ENCODE data around the gene RAB6A.

Gene RAB6A

GRCh38 chr11:73729594-73730206, 31.2 kb downstream of the RAB6A start:
- Histone ChIP-seq H3K9me3 (ENCODE audit: control extremely low read depth in 1 of 5, control insufficient read depth in 4 of 5, insufficient read depth in 2 of 5, low read depth in 1 of 5, low read length in 4 of 5) (no peaks in the 10 kb centered on the region), H3K36me3 (ENCODE audit: control insufficient read depth in 4 of 4, insufficient read depth in 4 of 4, low read length in 3 of 4) (peaks cover 0 to 7% (median 2%) of the 10 kb centered on the region in 4 experiments), H3K4me1 (ENCODE audit: control extremely low read depth in 1 of 4, control insufficient read depth in 4 of 4, insufficient read depth in 4 of 4, low read length in 3 of 4) (no peaks in the 10 kb centered on the region), H3K4me3 (ENCODE audit: control insufficient read depth in 1 of 7, extremely low read depth in 1 of 7, insufficient read depth in 4 of 7, low read depth in 2 of 7, low read length in 6 of 7) (no peak overlapping the region), H3K27me3 (replicated peaks in 2 of 5; ENCODE audit: control insufficient read depth in 4 of 5, insufficient read depth in 5 of 5, low read length in 4 of 5) (no peaks in the 10 kb centered on the region), H3K27ac (ENCODE audit: insufficient read depth in 1 of 2, low read depth in 1 of 2, low read length in 2 of 2, poor library complexity in 1 of 2, severe bottlenecking in 2 of 2) (no peak overlapping the region)
- peak; percentile 21 to 39 (median 31) for DNase-seq
- WGBS (ENCODE audit: insufficient coverage): 95% methylated on average over 2 of the region's 3 CpGs
- CTCF ChIA-PET: interaction anchor here (0.6 to 1.6 kb wide), 3 partner anchors 11 to 31 kb away, joined by 3 to 7 read pairs (median 3); partner anchors contain the start of gene RAB6A
- POLR2A ChIA-PET: no interaction called here

DNA sequence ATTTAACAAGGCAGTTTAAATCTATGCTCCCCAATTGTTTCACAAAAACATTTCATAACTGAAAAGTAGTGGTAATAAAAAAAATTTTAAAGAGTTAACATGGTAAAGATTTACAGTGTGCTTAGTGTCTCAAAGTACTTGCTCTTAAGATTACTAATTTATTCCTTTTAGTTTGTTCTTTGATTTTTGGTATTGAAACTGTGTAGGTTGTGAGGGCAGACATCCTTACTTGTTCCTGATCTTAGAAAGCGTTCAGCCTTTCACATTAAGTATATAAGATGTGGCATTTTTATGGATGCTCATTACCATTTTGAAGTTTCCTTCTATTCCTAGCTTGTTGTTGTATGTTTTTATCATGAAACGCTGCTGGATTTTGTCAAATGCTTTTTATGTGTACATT, 32.9 kb downstream of the RAB6A start:
- H3K27me3 ChIP-seq (replicated peaks in 2 of 5; ENCODE audit: control insufficient read depth in 4 of 5, insufficient read depth in 5 of 5, low read length in 4 of 5): no peaks in the 10 kb centered on the region
- H3K9me3 ChIP-seq (ENCODE audit: control extremely low read depth in 1 of 5, control insufficient read depth in 4 of 5, insufficient read depth in 2 of 5, low read depth in 1 of 5, low read length in 4 of 5): peaks cover 0 to 2% (median 0%) of the 10 kb centered on the region in 5 experiments
- no peak overlapping the region for H3K4me3 ChIP-seq (ENCODE audit: control insufficient read depth in 1 of 7, extremely low read depth in 1 of 7, insufficient read depth in 4 of 7, low read depth in 2 of 7, low read length in 6 of 7)
- H3K36me3 ChIP-seq (ENCODE audit: control insufficient read depth in 4 of 4, insufficient read depth in 4 of 4, low read length in 3 of 4): peaks cover 0 to 6% (median 2%) of the 10 kb centered on the region in 4 experiments
- H3K4me1 ChIP-seq (ENCODE audit: control extremely low read depth in 1 of 4, control insufficient read depth in 4 of 4, insufficient read depth in 4 of 4, low read length in 3 of 4): no peaks in the 10 kb centered on the region
- CTCF ChIA-PET: no interaction called here
- POLR2A ChIA-PET: no interaction called here
- no peak for DNase-seq
- H3K27ac ChIP-seq (ENCODE audit: insufficient read depth in 1 of 2, low read depth in 1 of 2, low read length in 2 of 2, poor library complexity in 1 of 2, severe bottlenecking in 2 of 2): no peak overlapping the region
- WGBS (ENCODE audit: insufficient coverage): 83% methylated on average over 1 of the region's 2 CpGs

DNA sequence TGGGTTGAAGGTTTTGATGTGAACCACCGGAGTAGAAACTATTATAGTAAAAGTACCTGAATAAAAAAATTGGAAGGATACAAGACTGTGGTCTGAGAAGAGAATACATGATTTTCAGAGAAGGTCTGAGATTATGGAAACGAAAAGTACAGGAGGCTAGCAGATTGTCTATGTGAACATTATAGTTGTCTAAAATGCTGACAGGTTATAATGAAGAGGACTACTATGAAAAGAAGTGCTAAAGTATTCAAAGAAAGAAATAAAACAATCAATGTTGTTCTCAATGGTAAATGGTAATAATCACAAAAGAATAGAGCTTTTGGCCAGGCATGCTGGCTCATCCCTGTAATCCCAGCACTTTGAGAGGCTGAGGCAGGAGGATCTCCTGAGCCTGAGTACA, 34.0 kb downstream of the RAB6A start:
- H3K27ac ChIP-seq (ENCODE audit: insufficient read depth in 1 of 2, low read depth in 1 of 2, low read length in 2 of 2, poor library complexity in 1 of 2, severe bottlenecking in 2 of 2): no peak overlapping the region
- no peak overlapping the region for H3K4me3 ChIP-seq (ENCODE audit: control insufficient read depth in 1 of 7, extremely low read depth in 1 of 7, insufficient read depth in 4 of 7, low read depth in 2 of 7, low read length in 6 of 7)
- 100% methylated on average over 2 of the region's 2 CpGs for WGBS (ENCODE audit: insufficient coverage)
- H3K9me3 ChIP-seq (ENCODE audit: control extremely low read depth in 1 of 5, control insufficient read depth in 4 of 5, insufficient read depth in 2 of 5, low read depth in 1 of 5, low read length in 4 of 5): peaks cover 0 to 2% (median 0%) of the 10 kb centered on the region in 5 experiments
- no peaks in the 10 kb centered on the region for H3K27me3 ChIP-seq (replicated peaks in 2 of 5; ENCODE audit: control insufficient read depth in 4 of 5, insufficient read depth in 5 of 5, low read length in 4 of 5)
- no peaks in the 10 kb centered on the region for H3K4me1 ChIP-seq (ENCODE audit: control extremely low read depth in 1 of 4, control insufficient read depth in 4 of 4, insufficient read depth in 4 of 4, low read length in 3 of 4)
- no peak for DNase-seq
- POLR2A ChIA-PET: no interaction called here
- H3K36me3 ChIP-seq (ENCODE audit: control insufficient read depth in 4 of 4, insufficient read depth in 4 of 4, low read length in 3 of 4): peaks cover 0 to 6% (median 4%) of the 10 kb centered on the region in 4 experiments
- CTCF ChIA-PET: no interaction called here

DNA sequence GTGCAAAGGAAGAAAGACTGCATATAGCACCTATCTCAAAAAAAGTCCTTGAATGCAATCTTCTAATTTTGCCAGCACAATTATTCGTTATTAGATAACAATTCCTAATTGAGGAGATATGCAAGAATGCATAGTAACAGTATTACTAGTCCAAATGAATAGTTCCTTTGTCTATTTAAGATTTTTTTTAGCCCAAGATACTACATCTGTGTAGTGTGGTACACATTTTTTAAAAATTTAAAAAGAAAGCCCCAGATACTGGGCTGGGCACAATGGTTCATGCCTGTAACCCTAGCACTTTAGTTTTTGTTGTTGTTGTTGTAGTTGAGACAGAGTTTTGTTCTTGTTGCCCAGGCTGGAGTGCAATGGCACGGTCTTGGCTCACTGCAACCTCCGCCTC, 43.7 kb downstream of the RAB6A start:
- DNase-seq: no peak

GRCh38 chr11:73716153-73717056, 44.5 kb downstream of the RAB6A start:
- H3K27ac ChIP-seq (ENCODE audit: insufficient read depth in 1 of 2, low read depth in 1 of 2, low read length in 2 of 2, poor library complexity in 1 of 2, severe bottlenecking in 2 of 2): peak overlapping the region in 1 of 2 experiments; percentile 68
- H3K9me3 ChIP-seq (ENCODE audit: control extremely low read depth in 1 of 5, control insufficient read depth in 4 of 5, insufficient read depth in 2 of 5, low read depth in 1 of 5, low read length in 4 of 5): no peaks in the 10 kb centered on the region
- peak; percentile 46 to 84 (median 67) for DNase-seq
- no peaks in the 10 kb centered on the region for H3K27me3 ChIP-seq (replicated peaks in 2 of 5; ENCODE audit: control insufficient read depth in 4 of 5, insufficient read depth in 5 of 5, low read length in 4 of 5)
- no CpG with 5 or more reads among the region's 1 CpG for WGBS (ENCODE audit: insufficient coverage)
- H3K4me3 ChIP-seq (ENCODE audit: control insufficient read depth in 1 of 7, extremely low read depth in 1 of 7, insufficient read depth in 4 of 7, low read depth in 2 of 7, low read length in 6 of 7): peak overlapping the region in 1 of 7 experiments; percentile 20
- POLR2A ChIA-PET: no interaction called here
- H3K4me1 ChIP-seq (ENCODE audit: control extremely low read depth in 1 of 4, control insufficient read depth in 4 of 4, insufficient read depth in 4 of 4, low read length in 3 of 4): peaks cover 0 to 10% (median 4%) of the 10 kb centered on the region in 4 experiments
- peaks cover 5 to 10% (median 9%) of the 10 kb centered on the region in 4 experiments for H3K36me3 ChIP-seq (ENCODE audit: control insufficient read depth in 4 of 4, insufficient read depth in 4 of 4, low read length in 3 of 4)
- CTCF ChIA-PET: no interaction called here

More for the DNA sequence above, 43.7 kb downstream of the RAB6A start:
- Histone ChIP-seq H3K27ac (ENCODE audit: insufficient read depth in 1 of 2, low read depth in 1 of 2, low read length in 2 of 2, poor library complexity in 1 of 2, severe bottlenecking in 2 of 2) (no peak overlapping the region), H3K36me3 (ENCODE audit: control insufficient read depth in 4 of 4, insufficient read depth in 4 of 4, low read length in 3 of 4) (peaks cover 5 to 10% (median 7%) of the 10 kb centered on the region in 4 experiments), H3K4me1 (ENCODE audit: control extremely low read depth in 1 of 4, control insufficient read depth in 4 of 4, insufficient read depth in 4 of 4, low read length in 3 of 4) (peaks cover 0 to 10% (median 4%) of the 10 kb centered on the region in 4 experiments), H3K4me3 (ENCODE audit: control insufficient read depth in 1 of 7, extremely low read depth in 1 of 7, insufficient read depth in 4 of 7, low read depth in 2 of 7, low read length in 6 of 7) (no peak overlapping the region), H3K9me3 (ENCODE audit: control extremely low read depth in 1 of 5, control insufficient read depth in 4 of 5, insufficient read depth in 2 of 5, low read depth in 1 of 5, low read length in 4 of 5) (no peaks in the 10 kb centered on the region), H3K27me3 (replicated peaks in 2 of 5; ENCODE audit: control insufficient read depth in 4 of 5, insufficient read depth in 5 of 5, low read length in 4 of 5) (no peaks in the 10 kb centered on the region)
- ChIA-PET POLR2A (no interaction called here), CTCF (no interaction called here)
- WGBS (ENCODE audit: insufficient coverage): 100% methylated on average over 1 of the region's 3 CpGs

- no CpG with 5 or more reads among the region's 2 CpGs for WGBS (ENCODE audit: insufficient coverage)
- H3K9me3 ChIP-seq (ENCODE audit: control extremely low read depth in 1 of 5, control insufficient read depth in 4 of 5, insufficient read depth in 2 of 5, low read depth in 1 of 5, low read length in 4 of 5): no peaks in the 10 kb centered on the region
- CTCF ChIA-PET: no interaction called here
- H3K27me3 ChIP-seq (replicated peaks in 2 of 5; ENCODE audit: control insufficient read depth in 4 of 5, insufficient read depth in 5 of 5, low read length in 4 of 5): no peaks in the 10 kb centered on the region
- no peak overlapping the region for H3K4me3 ChIP-seq (ENCODE audit: control insufficient read depth in 1 of 7, extremely low read depth in 1 of 7, insufficient read depth in 4 of 7, low read depth in 2 of 7, low read length in 6 of 7)
- POLR2A ChIA-PET: no interaction called here
- H3K4me1 ChIP-seq (ENCODE audit: control extremely low read depth in 1 of 4, control insufficient read depth in 4 of 4, insufficient read depth in 4 of 4, low read length in 3 of 4): peaks cover 0 to 10% (median 4%) of the 10 kb centered on the region in 4 experiments
- H3K36me3 ChIP-seq (ENCODE audit: control insufficient read depth in 4 of 4, insufficient read depth in 4 of 4, low read length in 3 of 4): peaks cover 5 to 15% (median 12%) of the 10 kb centered on the region in 4 experiments
- no peak overlapping the region for H3K27ac ChIP-seq (ENCODE audit: insufficient read depth in 1 of 2, low read depth in 1 of 2, low read length in 2 of 2, poor library complexity in 1 of 2, severe bottlenecking in 2 of 2)
- DNase-seq: no peak
Observed at GRCh38 chr11:73715541-73715940, 45.3 kb downstream of the RAB6A start.

DNA sequence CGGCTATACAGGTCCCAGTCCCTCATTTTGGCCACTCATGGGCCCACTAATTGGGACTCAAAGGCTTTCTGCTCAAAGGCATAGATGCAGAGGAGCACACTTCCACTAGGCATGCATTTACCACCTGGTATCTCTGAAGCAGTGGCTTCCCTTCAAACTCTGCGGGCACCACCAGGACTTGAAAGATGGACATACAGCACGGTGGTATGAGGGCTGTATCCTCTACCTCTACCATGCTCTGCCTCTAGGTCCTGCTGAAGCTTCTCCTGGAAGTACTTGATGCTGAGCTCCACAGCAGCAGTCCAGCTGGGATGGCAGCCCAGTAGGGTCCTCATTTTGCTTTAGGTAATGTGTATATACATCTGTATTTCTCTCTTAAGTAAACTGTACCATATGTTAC, 49.9 kb downstream of the RAB6A start:
- H3K27me3 ChIP-seq (replicated peaks in 2 of 5; ENCODE audit: control insufficient read depth in 4 of 5, insufficient read depth in 5 of 5, low read length in 4 of 5): no peaks in the 10 kb centered on the region
- H3K9me3 ChIP-seq (ENCODE audit: control extremely low read depth in 1 of 5, control insufficient read depth in 4 of 5, insufficient read depth in 2 of 5, low read depth in 1 of 5, low read length in 4 of 5): no peaks in the 10 kb centered on the region
- peaks cover 7 to 17% (median 8%) of the 10 kb centered on the region in 4 experiments for H3K36me3 ChIP-seq (ENCODE audit: control insufficient read depth in 4 of 4, insufficient read depth in 4 of 4, low read length in 3 of 4)
- POLR2A ChIA-PET: no interaction called here
- H3K4me1 ChIP-seq (ENCODE audit: control extremely low read depth in 1 of 4, control insufficient read depth in 4 of 4, insufficient read depth in 4 of 4, low read length in 3 of 4): peaks cover 0 to 4% (median 2%) of the 10 kb centered on the region in 4 experiments
- 100% methylated on average over 2 of the region's 3 CpGs for WGBS (ENCODE audit: insufficient coverage)
- CTCF ChIA-PET: no interaction called here
- no peak overlapping the region for H3K4me3 ChIP-seq (ENCODE audit: control insufficient read depth in 1 of 7, extremely low read depth in 1 of 7, insufficient read depth in 4 of 7, low read depth in 2 of 7, low read length in 6 of 7)
- no peak overlapping the region for H3K27ac ChIP-seq (ENCODE audit: insufficient read depth in 1 of 2, low read depth in 1 of 2, low read length in 2 of 2, poor library complexity in 1 of 2, severe bottlenecking in 2 of 2)
- DNase-seq: no peak

All from common myeloid progenitor, CD34-positive (primary cell).